WERI-Rb-1 (cell line): ENCODE measurements around the gene PGM1.
A peak's percentile ranks its signal among the peaks of the same experiment; 100 is the strongest.

Source experiments
- DNase-seq: peaks from one replicate; pipeline ENCODE4 v3.0.0-alpha.2; 2020
- H3K27ac ChIP-seq: fragments of 250-450 bp; sonication (Bioruptor Pico); 2 replicates; pipeline ENCODE4 v1.5.1; 2020; ENCODE audit warnings: mild to moderate bottlenecking, moderate library complexity
- H3K27me3 ChIP-seq: fragments of 250-450 bp; sonication (Bioruptor Pico); 2 replicates; pipeline ENCODE4 v1.5.1; 2021; ENCODE audit warnings: mild to moderate bottlenecking, low read depth, moderate library complexity; ENCODE audit not compliant: insufficient read depth, severe bottlenecking
- H3K36me3 ChIP-seq: fragments of 250-450 bp; sonication (Bioruptor Pico); 2 replicates; pipeline ENCODE4 v1.5.1; 2020; ENCODE audit warnings: mild to moderate bottlenecking, moderate library complexity
- H3K4me3 ChIP-seq: 2 replicates; pipeline ENCODE4 v1.5.1; 2011; ENCODE audit warnings: low read depth, mild to moderate bottlenecking, control low read depth, low read length
- H3K9me3 ChIP-seq: fragments of 250-450 bp; sonication (Bioruptor Pico); 2 replicates; pipeline ENCODE4 v1.5.1; 2021; ENCODE audit warnings: mild to moderate bottlenecking, moderate library complexity; ENCODE audit not compliant: severe bottlenecking
- CTCF ChIP-seq: IDR thresholded peaks from 2 replicates; pipeline ENCODE4 v1.5.1; 2011; ENCODE audit warnings: low read depth, mild to moderate bottlenecking, control low read depth, inconsistent platforms, low read length

PGM1 gene

GRCh38 chr1:63683759-63684158 is 90.5 kb downstream of the PGM1 start:
- no peaks in the 10 kb centered on the region for H3K36me3 ChIP-seq
- no peak for TF ChIP-seq CTCF
- no peak overlapping the region for H3K4me3 ChIP-seq
- no peaks in the 10 kb centered on the region for H3K9me3 ChIP-seq
- H3K27ac ChIP-seq: no peak overlapping the region
- H3K27me3 ChIP-seq: no peaks in the 10 kb centered on the region
- no peak for DNase-seq

- DNase-seq: no peak
- Histone ChIP-seq H3K4me3 (no peak overlapping the region), H3K27ac (no peak overlapping the region), H3K27me3 (no peaks in the 10 kb centered on the region), H3K9me3 (no peaks in the 10 kb centered on the region), H3K36me3 (no peaks in the 10 kb centered on the region)
- no peak for TF ChIP-seq CTCF
Measured at GRCh38 chr1:63686696-63687095, 93.5 kb downstream of the PGM1 start.

- no peaks in the 10 kb centered on the region for H3K27me3 ChIP-seq
- DNase-seq: no peak
- H3K9me3 ChIP-seq: no peaks in the 10 kb centered on the region
- no peak overlapping the region for H3K4me3 ChIP-seq
- H3K27ac ChIP-seq: no peak overlapping the region
- no peaks in the 10 kb centered on the region for H3K36me3 ChIP-seq
- TF ChIP-seq CTCF: no peak
Measured at GRCh38 chr1:63688302-63688890, 95.2 kb downstream of the PGM1 start.

GRCh38 chr1:63690966-63691700 is 97.9 kb downstream of the PGM1 start:
- no peak for TF ChIP-seq CTCF
- no peak for DNase-seq
- H3K36me3 ChIP-seq: no peaks in the 10 kb centered on the region
- no peak overlapping the region for H3K27ac ChIP-seq
- H3K27me3 ChIP-seq: no peaks in the 10 kb centered on the region
- H3K4me3 ChIP-seq: no peak overlapping the region
- H3K9me3 ChIP-seq: no peaks in the 10 kb centered on the region

- Histone ChIP-seq H3K4me3 (no peak overlapping the region), H3K27me3 (no peaks in the 10 kb centered on the region), H3K9me3 (no peaks in the 10 kb centered on the region), H3K27ac (no peak overlapping the region), H3K36me3 (no peaks in the 10 kb centered on the region)
- TF ChIP-seq CTCF: peak; percentile 75
- DNase-seq: peak; percentile 55
Measured at GRCh38 chr1:63691701-63692425, 98.7 kb downstream of the PGM1 start.
